Measurements from ENCODE around the gene QSOX1. TPM values are rescaled to one million over a fixed set of nuclear protein-coding genes. Genes with fewer than 3 reads are reported as not detected.

The QSOX1 gene
- total RNA-seq, 4 donors from 2014 or later: 65.9 to 124 (median 93.7) TPM

DNA sequence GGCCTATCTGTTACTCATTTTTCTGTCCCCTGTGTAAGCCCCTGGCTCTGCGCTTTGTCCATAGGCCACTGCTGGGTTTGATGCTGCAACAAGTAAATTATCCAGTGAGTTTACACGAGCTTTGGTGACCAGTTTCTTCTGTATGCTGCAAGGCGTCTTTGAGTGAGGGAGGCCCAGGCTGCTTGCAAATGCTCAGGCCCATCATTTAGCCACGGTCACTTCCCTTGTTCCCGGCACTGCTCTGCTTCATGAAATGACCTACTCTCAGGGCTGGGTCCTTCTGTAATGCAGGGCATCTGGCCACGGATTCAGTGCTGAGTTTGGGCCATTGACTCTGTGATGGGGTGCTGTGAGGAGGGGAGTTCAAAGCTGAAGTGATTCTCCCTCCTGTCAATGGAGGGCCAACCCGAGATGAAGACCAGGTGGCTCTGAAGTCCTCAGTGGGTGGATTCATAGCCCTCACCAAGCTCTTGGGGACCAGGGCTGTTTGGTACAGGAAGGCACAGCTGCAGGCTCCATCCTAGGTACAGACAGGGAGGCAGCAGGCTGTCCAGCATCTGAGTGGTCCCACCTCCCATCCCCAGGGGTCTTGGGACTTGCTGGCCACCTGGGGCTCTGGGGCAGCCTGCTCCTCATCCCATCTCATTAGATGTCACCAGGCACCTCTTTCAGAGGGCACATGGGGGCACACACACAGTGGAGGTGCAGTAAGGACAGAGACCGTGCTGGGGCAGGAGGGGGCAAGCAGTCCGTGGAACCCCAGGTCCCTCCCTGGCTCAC, 97.0 kb downstream of the QSOX1 start:
- Histone ChIP-seq H3K36me3 (no peaks in the 10 kb centered on the region), H3K27ac (no peak overlapping the region), H3K4me3 (no peak overlapping the region), H3K27me3 (peaks cover 8 to 14% (median 12%) of the 10 kb centered on the region in 3 donors), H3K4me1 (no peaks in the 10 kb centered on the region), H3K9me3 (no peaks in the 10 kb centered on the region)
- intact Hi-C loops (cut with DNase I; ENCODE audit: low total_unique reads): loop anchor here (2.0 kb wide), 2 partner anchors 165 to 231 kb away; no protein-coding TSS in a partner anchor
- DNase-seq (no peak), ATAC-seq (no peak)
- TF ChIP-seq, protein P1, sequence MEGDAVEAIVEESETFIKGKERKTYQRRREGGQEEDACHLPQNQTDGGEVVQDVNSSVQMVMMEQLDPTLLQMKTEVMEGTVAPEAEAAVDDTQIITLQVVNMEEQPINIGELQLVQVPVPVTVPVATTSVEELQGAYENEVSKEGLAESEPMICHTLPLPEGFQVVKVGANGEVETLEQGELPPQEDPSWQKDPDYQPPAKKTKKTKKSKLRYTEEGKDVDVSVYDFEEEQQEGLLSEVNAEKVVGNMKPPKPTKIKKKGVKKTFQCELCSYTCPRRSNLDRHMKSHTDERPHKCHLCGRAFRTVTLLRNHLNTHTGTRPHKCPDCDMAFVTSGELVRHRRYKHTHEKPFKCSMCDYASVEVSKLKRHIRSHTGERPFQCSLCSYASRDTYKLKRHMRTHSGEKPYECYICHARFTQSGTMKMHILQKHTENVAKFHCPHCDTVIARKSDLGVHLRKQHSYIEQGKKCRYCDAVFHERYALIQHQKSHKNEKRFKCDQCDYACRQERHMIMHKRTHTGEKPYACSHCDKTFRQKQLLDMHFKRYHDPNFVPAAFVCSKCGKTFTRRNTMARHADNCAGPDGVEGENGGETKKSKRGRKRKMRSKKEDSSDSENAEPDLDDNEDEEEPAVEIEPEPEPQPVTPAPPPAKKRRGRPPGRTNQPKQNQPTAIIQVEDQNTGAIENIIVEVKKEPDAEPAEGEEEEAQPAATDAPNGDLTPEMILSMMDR (IDR thresholded peaks at IDR 0.05 in 4 of 5, conservative IDR thresholded peaks at IDR 0.05 in 1 of 5): no peak
- no peak for TF ChIP-seq POLR2A (IDR thresholded peaks at IDR 0.05)
- in situ Hi-C loops (cut with MboI; ENCODE audit: low sequenced_read_pairs in 4 of 4): loop anchor here in 3 of 4 donors (5.0 to 10.0 kb wide), 3 partner anchors 223 to 231 kb away; no protein-coding TSS in a partner anchor

DNA sequence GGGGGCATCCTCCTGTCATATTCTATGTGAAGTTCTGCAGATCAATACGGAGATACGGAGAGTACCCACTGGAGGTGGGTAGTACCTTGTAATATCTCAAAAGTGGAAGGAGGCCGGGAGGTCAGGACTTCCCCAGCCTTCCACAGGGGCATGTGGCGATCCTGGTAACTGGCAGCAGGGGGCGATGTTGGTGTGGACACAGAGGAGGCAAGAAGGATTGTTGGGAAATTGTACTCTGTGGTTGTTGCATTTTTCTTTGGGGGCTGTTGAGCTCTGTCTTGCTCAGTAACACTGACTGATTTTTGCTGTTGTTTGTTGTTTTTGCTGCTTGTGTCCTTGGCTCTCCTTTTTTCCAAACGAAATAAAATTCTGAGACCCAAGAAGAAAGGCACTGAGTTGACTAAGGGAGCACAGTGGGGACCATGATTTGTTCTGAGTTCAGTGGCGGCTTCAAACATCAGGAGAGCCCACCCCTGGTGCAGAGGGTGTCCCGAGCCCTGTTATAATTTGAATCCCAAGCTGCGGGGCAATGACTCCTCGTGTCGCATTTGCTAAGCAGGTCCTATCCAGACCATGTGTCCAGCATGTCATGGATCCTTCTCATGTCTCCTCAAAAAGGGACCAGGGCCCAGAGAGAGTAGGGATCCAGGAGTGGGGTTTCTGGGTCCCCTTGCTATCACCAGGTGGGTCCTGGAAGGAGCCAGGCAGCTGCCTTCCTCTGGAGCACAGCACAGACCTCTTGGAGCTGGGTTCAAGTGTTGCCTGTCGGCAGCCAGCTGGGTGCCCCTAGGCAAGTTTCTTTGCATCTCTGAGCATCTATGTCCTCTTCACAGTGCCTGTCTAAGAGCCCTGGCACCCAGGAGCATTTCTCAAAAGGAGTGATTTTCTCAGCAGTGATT, 98.2 kb downstream of the QSOX1 start:
- in situ Hi-C loops (cut with MboI; ENCODE audit: low sequenced_read_pairs in 4 of 4): loop anchor here in 3 of 4 donors (5.0 to 10.0 kb wide), 3 partner anchors 222 to 229 kb away; no protein-coding TSS in a partner anchor
- peaks cover 10 to 23% (median 23%) of the 10 kb centered on the region in 3 donors for H3K27me3 ChIP-seq
- H3K36me3 ChIP-seq: no peaks in the 10 kb centered on the region
- ATAC-seq (peak; percentile 51 to 77), DNase-seq (peak; percentile 34 to 59)
- no peaks in the 10 kb centered on the region for H3K4me1 ChIP-seq
- no peak overlapping the region for H3K27ac ChIP-seq
- intact Hi-C loops (cut with DNase I; ENCODE audit: low total_unique reads): loop anchor here (2.0 kb wide), 2 partner anchors 164 to 230 kb away; no protein-coding TSS in a partner anchor
- H3K9me3 ChIP-seq: no peaks in the 10 kb centered on the region
- TF ChIP-seq, protein P1 (IDR thresholded peaks at IDR 0.05 in 4 of 5, conservative IDR thresholded peaks at IDR 0.05 in 1 of 5): peak; percentile 50 to 79 (median 73)
- TF ChIP-seq POLR2A (IDR thresholded peaks at IDR 0.05): no peak
- no peak overlapping the region for H3K4me3 ChIP-seq

Other genes starting within 250 kb of the QSOX1 start
- 100 to 1,000 TPM in 3 of 4 donors, 10 to 100 TPM in 1; 83.7 to 197 (median 157) TPM for gene CEP350, start 200.1 kb upstream of the QSOX1 start, total RNA-seq
- not detected for gene LHX4, start 75.4 kb downstream of the QSOX1 start, total RNA-seq